ENCODE data around the gene ACP7. TPM values are rescaled to one million over a fixed set of nuclear protein-coding genes. Genes with fewer than 3 reads are reported as not detected.

Gene ACP7
- total and polyA plus RNA-seq, 2 experiments from 2014 or later = 0.27 to 0.45 TPM

DNA sequence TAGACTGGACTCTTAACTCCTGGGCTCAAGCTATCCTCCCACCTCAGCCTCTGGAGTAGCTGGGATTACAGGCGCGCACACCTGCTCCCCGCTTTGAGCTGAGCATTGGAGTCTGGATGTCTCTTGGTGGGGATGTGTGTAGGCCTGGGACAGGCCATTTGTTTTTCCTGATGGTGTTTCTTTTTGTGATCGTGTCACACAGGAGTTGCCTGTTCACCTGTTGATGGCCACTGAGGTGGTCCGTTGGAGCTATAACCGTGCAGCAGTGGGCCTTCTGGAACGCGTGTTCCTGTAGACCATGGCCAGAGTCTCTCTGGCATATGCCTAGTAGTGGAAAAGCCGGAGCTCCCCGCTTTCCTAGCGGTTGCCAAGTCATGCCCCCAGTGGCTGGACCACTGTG is 44.9 kb downstream of the ACP7 start:
- H4K20me1 ChIP-seq (replicated peaks; ENCODE audit: insufficient read depth) = peaks cover 19% of the 10 kb centered on the region
- no peaks in the 10 kb centered on the region for H3K27me3 ChIP-seq (ENCODE audit: insufficient read depth)
- H3K9me2 ChIP-seq (ENCODE audit: insufficient read depth) = no peaks in the 10 kb centered on the region
- no peaks in the 10 kb centered on the region for H3K36me3 ChIP-seq (ENCODE audit: insufficient read depth)
- H3K27me3 Mint-ChIP-seq (ENCODE audit: insufficient read depth, low read depth, poor library complexity) = peaks cover 18% of the 10 kb centered on the region
- H3K36me3 Mint-ChIP-seq (ENCODE audit: low read depth) = no peaks in the 10 kb centered on the region
- no peak overlapping the region for H2AFZ ChIP-seq
- ATAC-seq (no peak), DNase-seq (ENCODE audit: low spot score) (no peak)
- H3K4me1 Mint-ChIP-seq = peaks cover 62% of the 10 kb centered on the region
- H3K9me3 Mint-ChIP-seq = no peaks in the 10 kb centered on the region
- no peaks in the 10 kb centered on the region; the same call in 1 of the 2 replicates for H3F3A ChIP-seq (replicated peaks; ENCODE audit: low read depth)
- no peak overlapping the region for H3K4me3 ChIP-seq
- no peak overlapping the region for H3K4me2 ChIP-seq
- H3K79me2 ChIP-seq (replicated peaks; ENCODE audit: insufficient read depth) = peaks cover 77% of the 10 kb centered on the region
- no peak overlapping the region for H3K4me3 Mint-ChIP-seq
- TF ChIP-seq EZH2 (IDR thresholded peaks at IDR 0.05; ENCODE audit: low read depth, unreplicated experiment) = no peak
- TF ChIP-seq, protein P1, sequence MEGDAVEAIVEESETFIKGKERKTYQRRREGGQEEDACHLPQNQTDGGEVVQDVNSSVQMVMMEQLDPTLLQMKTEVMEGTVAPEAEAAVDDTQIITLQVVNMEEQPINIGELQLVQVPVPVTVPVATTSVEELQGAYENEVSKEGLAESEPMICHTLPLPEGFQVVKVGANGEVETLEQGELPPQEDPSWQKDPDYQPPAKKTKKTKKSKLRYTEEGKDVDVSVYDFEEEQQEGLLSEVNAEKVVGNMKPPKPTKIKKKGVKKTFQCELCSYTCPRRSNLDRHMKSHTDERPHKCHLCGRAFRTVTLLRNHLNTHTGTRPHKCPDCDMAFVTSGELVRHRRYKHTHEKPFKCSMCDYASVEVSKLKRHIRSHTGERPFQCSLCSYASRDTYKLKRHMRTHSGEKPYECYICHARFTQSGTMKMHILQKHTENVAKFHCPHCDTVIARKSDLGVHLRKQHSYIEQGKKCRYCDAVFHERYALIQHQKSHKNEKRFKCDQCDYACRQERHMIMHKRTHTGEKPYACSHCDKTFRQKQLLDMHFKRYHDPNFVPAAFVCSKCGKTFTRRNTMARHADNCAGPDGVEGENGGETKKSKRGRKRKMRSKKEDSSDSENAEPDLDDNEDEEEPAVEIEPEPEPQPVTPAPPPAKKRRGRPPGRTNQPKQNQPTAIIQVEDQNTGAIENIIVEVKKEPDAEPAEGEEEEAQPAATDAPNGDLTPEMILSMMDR (conservative IDR thresholded peaks at IDR 0.05; ENCODE audit: low read depth in 2 of 2) = no peak
- TF ChIP-seq ZNF462 (CRISPR knock-in tag; IDR thresholded peaks at IDR 0.05) = no peak
- TF ChIP-seq, protein P2, sequence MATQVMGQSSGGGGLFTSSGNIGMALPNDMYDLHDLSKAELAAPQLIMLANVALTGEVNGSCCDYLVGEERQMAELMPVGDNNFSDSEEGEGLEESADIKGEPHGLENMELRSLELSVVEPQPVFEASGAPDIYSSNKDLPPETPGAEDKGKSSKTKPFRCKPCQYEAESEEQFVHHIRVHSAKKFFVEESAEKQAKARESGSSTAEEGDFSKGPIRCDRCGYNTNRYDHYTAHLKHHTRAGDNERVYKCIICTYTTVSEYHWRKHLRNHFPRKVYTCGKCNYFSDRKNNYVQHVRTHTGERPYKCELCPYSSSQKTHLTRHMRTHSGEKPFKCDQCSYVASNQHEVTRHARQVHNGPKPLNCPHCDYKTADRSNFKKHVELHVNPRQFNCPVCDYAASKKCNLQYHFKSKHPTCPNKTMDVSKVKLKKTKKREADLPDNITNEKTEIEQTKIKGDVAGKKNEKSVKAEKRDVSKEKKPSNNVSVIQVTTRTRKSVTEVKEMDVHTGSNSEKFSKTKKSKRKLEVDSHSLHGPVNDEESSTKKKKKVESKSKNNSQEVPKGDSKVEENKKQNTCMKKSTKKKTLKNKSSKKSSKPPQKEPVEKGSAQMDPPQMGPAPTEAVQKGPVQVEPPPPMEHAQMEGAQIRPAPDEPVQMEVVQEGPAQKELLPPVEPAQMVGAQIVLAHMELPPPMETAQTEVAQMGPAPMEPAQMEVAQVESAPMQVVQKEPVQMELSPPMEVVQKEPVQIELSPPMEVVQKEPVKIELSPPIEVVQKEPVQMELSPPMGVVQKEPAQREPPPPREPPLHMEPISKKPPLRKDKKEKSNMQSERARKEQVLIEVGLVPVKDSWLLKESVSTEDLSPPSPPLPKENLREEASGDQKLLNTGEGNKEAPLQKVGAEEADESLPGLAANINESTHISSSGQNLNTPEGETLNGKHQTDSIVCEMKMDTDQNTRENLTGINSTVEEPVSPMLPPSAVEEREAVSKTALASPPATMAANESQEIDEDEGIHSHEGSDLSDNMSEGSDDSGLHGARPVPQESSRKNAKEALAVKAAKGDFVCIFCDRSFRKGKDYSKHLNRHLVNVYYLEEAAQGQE (IDR thresholded peaks at IDR 0.05; ENCODE audit: unreplicated experiment) = no peak
- no peak for TF ChIP-seq NANOG (IDR thresholded peaks at IDR 0.05; ENCODE audit: borderline replicate concordance)
- no peak for TF ChIP-seq JUNB (IDR thresholded peaks at IDR 0.05; ENCODE audit: unreplicated experiment)
- no peak for TF ChIP-seq ZNF331 (CRISPR knock-in tag; IDR thresholded peaks at IDR 0.05; ENCODE audit: low read depth)
- no peak for TF ChIP-seq STAT1 (IDR thresholded peaks at IDR 0.05; ENCODE audit: unreplicated experiment)
- TF ChIP-seq CREB1 (CRISPR knock-in tag; IDR thresholded peaks at IDR 0.05; ENCODE audit: low read depth) = no peak
- no peak for TF ChIP-seq EZH2phosphoT487 (IDR thresholded peaks at IDR 0.05; ENCODE audit: unreplicated experiment)
- TF ChIP-seq ZNF114 (CRISPR knock-in tag; IDR thresholded peaks at IDR 0.05) = no peak
- no peak overlapping the region for H3K27ac Mint-ChIP-seq
- no peak overlapping the region for H3K27ac ChIP-seq (ENCODE audit: low read depth)
- peaks cover 39% of the 10 kb centered on the region for H3K4me1 ChIP-seq (ENCODE audit: insufficient read depth)
